HFFc6 (cell line): ENCODE data around the gene SH2D2A. TPM values are rescaled to one million over a fixed set of nuclear protein-coding genes. Genes with fewer than 3 reads are reported as not detected.
A peak's percentile ranks its signal among the peaks of the same experiment; 100 is the strongest.

ENCODE experiments used
- DNase-seq: peaks from one replicate; pipeline ENCODE4 v3.0.0-alpha.2; 2018
- H3K27ac Mint-ChIP-seq: 2 replicates; pipeline ENCODE4 v1.8.0; 2020; ENCODE audit warnings: mild to moderate bottlenecking, mixed read lengths
- H3K27me3 Mint-ChIP-seq: 2 replicates; pipeline ENCODE4 v1.8.0; 2021; ENCODE audit warnings: mild to moderate bottlenecking, moderate library complexity, mixed read lengths; ENCODE audit not compliant: insufficient read depth
- H3K36me3 Mint-ChIP-seq: 2 replicates; pipeline ENCODE4 v1.8.0; 2021; ENCODE audit warnings: low read depth, mixed read lengths
- H3K4me1 Mint-ChIP-seq: 2 replicates; pipeline ENCODE4 v1.8.0; 2020; ENCODE audit warnings: low read depth, mixed read lengths
- H3K4me3 Mint-ChIP-seq: 2 replicates; pipeline ENCODE4 v1.8.0; 2020; ENCODE audit warnings: mild to moderate bottlenecking, moderate library complexity, mixed read lengths
- H3K9me3 Mint-ChIP-seq: 2 replicates; pipeline ENCODE4 v1.8.0; 2020; ENCODE audit warnings: mild to moderate bottlenecking, mixed read lengths
- total RNA-seq, 6 experiments: library from RNA; stranded (reverse); fragmentation: NEBNext Ultra II Directional; extraction: Animal tissue kit (Norgen Biotek cat#: 25700); gene quantifications; 2 replicates in 1 of 6; 3 replicates in 5 of 6; pipeline ENCODE4 v1.2.3, GENCODE V29; 2021
- TF ChIP-seq, protein P1 (sequence below): fragments of 200-600 bp; sonication (generic); IDR thresholded peaks from 2 replicates; pipeline ENCODE4 v1.5.0; 2021; ENCODE audit warnings: antibody characterized with exemption, mild to moderate bottlenecking

The SH2D2A gene
- total RNA-seq, 6 experiments from 2014 or later, result 0.09 to 0.17 TPM; not detected in 4

DNA sequence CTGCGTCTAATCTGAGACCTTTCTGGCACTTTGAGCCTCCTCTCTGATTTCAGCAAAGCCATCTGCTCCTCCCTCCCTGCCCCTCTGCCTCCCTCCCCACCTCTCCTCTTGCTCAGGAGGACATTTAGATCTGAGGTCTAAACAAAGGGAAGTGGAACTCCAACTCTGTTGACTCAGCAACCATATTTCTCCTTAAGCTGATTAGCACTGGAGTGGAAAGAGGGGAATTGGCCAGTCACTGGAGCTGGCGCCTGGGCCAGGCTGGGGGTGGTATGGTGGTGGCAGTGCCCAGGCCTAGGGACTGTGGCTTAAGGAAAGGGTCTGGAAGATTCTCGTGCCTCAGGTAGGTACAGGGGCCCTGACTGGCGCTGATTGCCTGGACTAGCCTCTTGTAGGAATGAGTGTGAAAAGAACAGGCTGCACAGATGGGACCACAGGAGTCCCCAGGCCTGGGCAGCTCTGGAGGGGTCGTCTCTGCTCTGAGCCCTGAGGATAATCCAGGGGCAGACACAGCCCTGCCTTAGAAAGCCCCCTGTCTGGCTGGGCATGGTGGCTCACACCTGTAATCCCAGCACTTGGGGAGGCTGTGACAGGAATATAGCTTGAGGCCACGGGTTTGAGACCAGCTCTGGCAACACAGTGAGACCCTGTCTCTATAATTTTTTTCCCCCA lies 11.9 kb downstream of the SH2D2A start:
- DNase-seq, result no peak

DNA sequence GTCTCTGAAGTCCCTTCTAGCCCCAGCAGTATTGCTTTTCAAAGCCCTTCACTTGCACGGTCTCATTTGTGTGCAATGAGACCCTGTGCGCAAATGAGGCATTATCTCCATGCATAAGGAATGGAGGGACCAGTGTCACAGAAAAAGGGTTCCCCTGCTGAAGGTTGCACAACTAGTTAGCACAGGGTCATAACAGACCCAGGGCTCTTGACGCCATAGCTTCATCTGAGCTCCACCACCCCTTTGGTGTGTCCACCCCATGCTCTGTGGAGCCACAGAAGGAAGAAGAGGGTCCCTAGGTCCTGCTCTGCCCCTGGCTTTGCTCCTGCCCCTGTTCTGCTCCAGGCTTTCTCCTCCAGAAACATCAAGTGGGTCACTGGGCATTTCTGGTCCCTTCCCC lies 12.6 kb downstream of the SH2D2A start:
- Mint-ChIP-seq H3K4me3 (no peak overlapping the region), H3K36me3 (peaks cover 11% of the 10 kb centered on the region), H3K27me3 (0 out of 2 replicates have a peak, but pooled peaks cover 2% of the 10 kb centered on the region), H3K27ac (no peak overlapping the region), H3K4me1 (peaks cover 40% of the 10 kb centered on the region), H3K9me3 (no peaks in the 10 kb centered on the region)
- TF ChIP-seq, protein P1, sequence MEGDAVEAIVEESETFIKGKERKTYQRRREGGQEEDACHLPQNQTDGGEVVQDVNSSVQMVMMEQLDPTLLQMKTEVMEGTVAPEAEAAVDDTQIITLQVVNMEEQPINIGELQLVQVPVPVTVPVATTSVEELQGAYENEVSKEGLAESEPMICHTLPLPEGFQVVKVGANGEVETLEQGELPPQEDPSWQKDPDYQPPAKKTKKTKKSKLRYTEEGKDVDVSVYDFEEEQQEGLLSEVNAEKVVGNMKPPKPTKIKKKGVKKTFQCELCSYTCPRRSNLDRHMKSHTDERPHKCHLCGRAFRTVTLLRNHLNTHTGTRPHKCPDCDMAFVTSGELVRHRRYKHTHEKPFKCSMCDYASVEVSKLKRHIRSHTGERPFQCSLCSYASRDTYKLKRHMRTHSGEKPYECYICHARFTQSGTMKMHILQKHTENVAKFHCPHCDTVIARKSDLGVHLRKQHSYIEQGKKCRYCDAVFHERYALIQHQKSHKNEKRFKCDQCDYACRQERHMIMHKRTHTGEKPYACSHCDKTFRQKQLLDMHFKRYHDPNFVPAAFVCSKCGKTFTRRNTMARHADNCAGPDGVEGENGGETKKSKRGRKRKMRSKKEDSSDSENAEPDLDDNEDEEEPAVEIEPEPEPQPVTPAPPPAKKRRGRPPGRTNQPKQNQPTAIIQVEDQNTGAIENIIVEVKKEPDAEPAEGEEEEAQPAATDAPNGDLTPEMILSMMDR, result no peak
- no peak for DNase-seq

More for the DNA sequence above, 11.9 kb downstream of the SH2D2A start:
- H3K27me3 Mint-ChIP-seq, result peaks cover 4% of the 10 kb centered on the region; the same call in 1 of the 2 replicates
- H3K4me1 Mint-ChIP-seq, result peaks cover 40% of the 10 kb centered on the region
- no peak overlapping the region for H3K4me3 Mint-ChIP-seq
- no peak overlapping the region for H3K27ac Mint-ChIP-seq
- no peaks in the 10 kb centered on the region for H3K9me3 Mint-ChIP-seq
- H3K36me3 Mint-ChIP-seq, result peaks cover 11% of the 10 kb centered on the region
- TF ChIP-seq, protein P1, result no peak

DNA sequence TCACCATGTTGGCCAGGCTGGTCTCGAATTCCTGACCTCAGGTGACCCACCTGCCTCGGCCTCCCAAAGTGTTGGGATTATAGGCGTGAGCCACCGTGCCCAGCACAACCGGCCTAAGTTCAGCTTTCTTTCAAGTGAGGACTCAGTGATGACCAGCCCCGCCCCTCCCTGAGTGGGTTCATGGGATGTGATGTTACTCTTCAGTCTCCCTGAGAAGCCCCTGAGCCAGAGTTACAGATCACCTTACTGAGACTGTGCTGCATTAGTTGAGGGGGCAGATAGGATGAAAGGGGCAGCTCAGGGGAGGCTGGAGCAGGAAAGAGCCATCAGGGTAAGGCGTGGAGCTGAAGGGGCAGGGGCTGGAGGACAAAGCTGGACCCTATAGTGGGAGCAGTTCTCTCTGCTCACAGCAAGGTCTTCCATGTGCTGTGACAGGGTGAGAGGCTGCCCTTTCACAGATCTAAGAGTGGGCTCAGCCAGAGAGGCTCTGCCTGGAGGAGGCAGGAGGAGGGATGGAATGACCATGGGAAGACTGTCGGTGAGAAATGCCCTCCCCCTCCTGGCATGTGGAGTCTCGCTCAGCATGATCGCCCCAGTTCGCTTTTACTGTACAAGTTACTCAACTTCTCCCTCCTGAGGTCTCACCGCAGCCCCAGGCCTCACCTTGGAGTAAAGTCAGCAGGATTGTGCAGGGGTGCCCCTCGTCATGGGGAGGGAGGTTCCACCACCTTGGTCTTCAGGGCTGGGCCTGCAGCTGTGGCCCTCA lies 13.4 kb downstream of the SH2D2A start:
- Mint-ChIP-seq H3K4me3 (no peak overlapping the region), H3K9me3 (no peaks in the 10 kb centered on the region), H3K27me3 (0 out of 2 replicates have a peak, but pooled peaks cover 2% of the 10 kb centered on the region), H3K4me1 (peaks cover 47% of the 10 kb centered on the region), H3K36me3 (peaks cover 13% of the 10 kb centered on the region), H3K27ac (no peak overlapping the region)
- DNase-seq, result no peak
- TF ChIP-seq, protein P1, result no peak

DNA sequence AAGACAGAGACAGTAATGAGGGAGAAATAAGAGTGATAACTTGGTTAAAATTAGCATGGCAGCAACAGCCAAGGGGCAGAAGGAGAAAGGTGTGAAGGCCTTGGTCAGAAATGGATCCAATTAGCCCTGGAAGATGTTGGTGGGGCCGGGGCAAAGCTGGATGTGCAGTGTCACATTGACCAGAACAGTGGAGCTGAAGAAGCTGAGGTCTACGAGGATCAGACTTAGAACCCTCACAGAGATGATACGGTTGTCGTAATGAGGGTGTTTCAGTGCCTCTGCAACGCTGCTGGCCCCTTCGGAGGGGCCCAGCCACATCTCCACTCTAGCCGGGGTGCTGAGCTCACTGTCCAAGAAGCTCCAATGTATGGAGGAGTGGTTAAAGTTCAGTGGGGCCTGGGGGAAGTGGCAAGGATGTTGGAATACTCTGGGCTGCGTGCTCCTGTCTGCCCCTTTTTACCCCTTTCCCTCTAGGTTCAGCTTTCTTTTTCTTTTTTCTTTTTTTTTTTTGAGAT lies 14.2 kb downstream of the SH2D2A start:
- no peak overlapping the region for H3K27ac Mint-ChIP-seq
- no peaks in the 10 kb centered on the region for H3K9me3 Mint-ChIP-seq
- DNase-seq, result no peak
- H3K27me3 Mint-ChIP-seq, result 0 out of 2 replicates have a peak, but pooled peaks cover 5% of the 10 kb centered on the region
- TF ChIP-seq, protein P1, result no peak
- peaks cover 55% of the 10 kb centered on the region for H3K4me1 Mint-ChIP-seq
- H3K36me3 Mint-ChIP-seq, result peaks cover 17% of the 10 kb centered on the region
- no peak overlapping the region; the same call in 1 of the 2 replicates for H3K4me3 Mint-ChIP-seq

DNA sequence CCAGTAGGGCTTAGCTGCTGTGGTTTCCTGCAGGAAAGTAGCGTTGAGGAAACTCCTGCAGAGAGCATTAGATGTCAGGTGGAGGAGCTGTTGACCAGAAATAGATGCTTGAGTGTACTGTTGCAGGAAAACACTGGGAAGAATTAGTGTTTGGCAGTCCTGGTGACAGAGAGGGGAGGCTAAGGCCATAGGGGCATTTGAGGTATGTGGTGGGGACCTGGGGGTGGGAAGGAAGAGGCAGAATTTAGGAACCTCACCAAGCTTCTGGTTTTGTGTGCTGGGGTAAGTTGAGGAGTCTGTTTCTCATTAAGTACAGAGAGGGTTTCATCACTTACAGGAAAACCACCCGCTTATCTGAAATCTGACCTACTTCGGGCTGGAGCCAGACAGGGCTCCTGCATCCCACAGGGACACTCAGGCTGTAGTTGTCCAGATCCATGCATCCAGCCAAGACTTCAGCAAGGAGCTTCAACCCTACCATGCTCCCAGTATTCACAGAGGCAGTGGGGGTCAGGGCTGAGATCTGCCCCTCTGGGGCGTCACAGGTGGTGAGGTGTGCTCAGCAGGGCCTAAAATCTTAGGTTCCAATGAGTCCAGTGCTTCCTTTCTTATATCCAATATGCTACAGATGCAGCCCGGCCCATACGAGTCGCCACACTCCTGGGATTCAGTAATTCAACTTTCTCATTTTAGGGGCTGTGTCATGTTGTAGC lies 15.1 kb downstream of the SH2D2A start:
- Mint-ChIP-seq H3K27ac (peak overlapping the region; percentile 75), H3K9me3 (no peaks in the 10 kb centered on the region), H3K36me3 (peaks cover 21% of the 10 kb centered on the region), H3K4me1 (peaks cover 59% of the 10 kb centered on the region), H3K4me3 (peak overlapping the region; percentile 1; the same call in 1 of the 2 replicates), H3K27me3 (0 out of 2 replicates have a peak, but pooled peaks cover 5% of the 10 kb centered on the region)
- TF ChIP-seq, protein P1, result peak; percentile 55
- DNase-seq, result peak; percentile 66
